HFFc6 (cell line): ENCODE data around the gene TTC4. TPM values are rescaled to one million over a fixed set of nuclear protein-coding genes. Genes with fewer than 3 reads are reported as not detected.

ENCODE experiments used
- DNase-seq: peaks from one replicate; pipeline ENCODE4 v3.0.0-alpha.2; 2018
- H3K27ac Mint-ChIP-seq: 2 replicates; pipeline ENCODE4 v1.8.0; 2020; ENCODE audit warnings: mild to moderate bottlenecking, mixed read lengths
- H3K27me3 Mint-ChIP-seq: 2 replicates; pipeline ENCODE4 v1.8.0; 2021; ENCODE audit warnings: mild to moderate bottlenecking, moderate library complexity, mixed read lengths; ENCODE audit not compliant: insufficient read depth
- H3K36me3 Mint-ChIP-seq: 2 replicates; pipeline ENCODE4 v1.8.0; 2021; ENCODE audit warnings: low read depth, mixed read lengths
- H3K4me1 Mint-ChIP-seq: 2 replicates; pipeline ENCODE4 v1.8.0; 2020; ENCODE audit warnings: low read depth, mixed read lengths
- H3K4me3 Mint-ChIP-seq: 2 replicates; pipeline ENCODE4 v1.8.0; 2020; ENCODE audit warnings: mild to moderate bottlenecking, moderate library complexity, mixed read lengths
- H3K9me3 Mint-ChIP-seq: 2 replicates; pipeline ENCODE4 v1.8.0; 2020; ENCODE audit warnings: mild to moderate bottlenecking, mixed read lengths
- total RNA-seq, 6 experiments: library from RNA; stranded (reverse); fragmentation: NEBNext Ultra II Directional; extraction: Animal tissue kit (Norgen Biotek cat#: 25700); gene quantifications; 2 replicates in 1 of 6; 3 replicates in 5 of 6; pipeline ENCODE4 v1.2.3, GENCODE V29; 2021
- TF ChIP-seq, protein P1 (sequence below): fragments of 200-600 bp; sonication (generic); IDR thresholded peaks from 2 replicates; pipeline ENCODE4 v1.5.0; 2021; ENCODE audit warnings: antibody characterized with exemption, mild to moderate bottlenecking

TTC4 gene
- total RNA-seq, 6 experiments from 2014 or later: 20.1 to 31.5 (median 28.2) TPM

DNA sequence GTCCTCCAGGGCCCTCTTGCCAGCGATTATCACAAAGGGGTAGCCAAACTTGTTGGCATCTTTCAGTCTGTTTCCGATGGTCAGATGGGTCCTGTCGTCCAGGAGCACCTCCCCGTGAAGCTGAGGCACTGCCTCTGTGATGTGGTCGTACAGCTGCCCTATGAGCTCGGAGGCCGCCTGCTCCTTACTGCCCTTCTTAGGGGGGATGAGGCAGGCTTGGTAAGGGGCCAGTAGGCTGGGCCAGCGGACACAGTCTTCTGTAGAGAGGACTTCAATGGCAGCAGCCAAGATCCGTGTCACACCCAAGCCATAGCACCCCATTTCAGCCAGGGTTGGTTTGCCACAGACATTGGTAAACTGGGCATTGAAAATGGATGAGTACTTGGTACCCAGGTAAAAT is 42.2 kb downstream of the TTC4 start:
- peaks cover 1% of the 10 kb centered on the region; the same call in 1 of the 2 replicates for H3K27me3 Mint-ChIP-seq
- H3K4me1 Mint-ChIP-seq: peaks cover 2% of the 10 kb centered on the region
- H3K9me3 Mint-ChIP-seq: no peaks in the 10 kb centered on the region
- no peak for DNase-seq
- no peak overlapping the region for H3K27ac Mint-ChIP-seq
- TF ChIP-seq, protein P1, sequence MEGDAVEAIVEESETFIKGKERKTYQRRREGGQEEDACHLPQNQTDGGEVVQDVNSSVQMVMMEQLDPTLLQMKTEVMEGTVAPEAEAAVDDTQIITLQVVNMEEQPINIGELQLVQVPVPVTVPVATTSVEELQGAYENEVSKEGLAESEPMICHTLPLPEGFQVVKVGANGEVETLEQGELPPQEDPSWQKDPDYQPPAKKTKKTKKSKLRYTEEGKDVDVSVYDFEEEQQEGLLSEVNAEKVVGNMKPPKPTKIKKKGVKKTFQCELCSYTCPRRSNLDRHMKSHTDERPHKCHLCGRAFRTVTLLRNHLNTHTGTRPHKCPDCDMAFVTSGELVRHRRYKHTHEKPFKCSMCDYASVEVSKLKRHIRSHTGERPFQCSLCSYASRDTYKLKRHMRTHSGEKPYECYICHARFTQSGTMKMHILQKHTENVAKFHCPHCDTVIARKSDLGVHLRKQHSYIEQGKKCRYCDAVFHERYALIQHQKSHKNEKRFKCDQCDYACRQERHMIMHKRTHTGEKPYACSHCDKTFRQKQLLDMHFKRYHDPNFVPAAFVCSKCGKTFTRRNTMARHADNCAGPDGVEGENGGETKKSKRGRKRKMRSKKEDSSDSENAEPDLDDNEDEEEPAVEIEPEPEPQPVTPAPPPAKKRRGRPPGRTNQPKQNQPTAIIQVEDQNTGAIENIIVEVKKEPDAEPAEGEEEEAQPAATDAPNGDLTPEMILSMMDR: no peak
- no peak overlapping the region for H3K4me3 Mint-ChIP-seq
- H3K36me3 Mint-ChIP-seq: no peaks in the 10 kb centered on the region

DNA sequence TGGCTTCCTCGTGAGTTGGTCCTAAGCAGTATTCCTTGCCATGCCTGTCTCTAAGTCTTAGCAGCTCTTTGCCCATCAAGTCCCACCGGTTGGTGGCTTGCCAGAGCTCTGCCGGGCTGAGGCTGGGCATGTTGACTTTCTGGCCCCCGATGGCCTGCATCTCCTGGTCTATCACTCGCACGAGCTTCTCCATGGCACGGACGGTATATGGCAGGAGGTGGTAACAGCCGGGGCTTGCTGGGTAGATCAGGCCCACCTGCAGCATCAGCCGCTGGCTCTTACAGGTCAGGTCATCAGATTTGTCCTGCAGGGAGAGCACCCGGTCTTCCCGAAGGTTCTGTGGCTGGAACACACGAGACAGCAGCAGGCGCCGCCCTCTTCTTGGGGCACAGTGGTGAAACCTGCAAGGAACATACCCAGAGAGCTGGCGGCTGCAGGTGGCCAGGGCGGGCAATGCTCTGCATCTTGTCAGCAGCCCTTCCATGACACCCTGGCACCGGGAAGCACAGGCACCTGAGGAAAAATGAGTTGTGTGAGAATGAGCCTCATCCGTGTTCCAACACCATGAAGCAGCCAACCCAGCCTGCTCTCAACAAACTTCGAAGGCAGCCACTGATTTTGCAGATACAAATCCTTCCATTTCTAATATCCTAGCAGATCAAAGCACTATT is 43.2 kb downstream of the TTC4 start:
- H3K4me1 Mint-ChIP-seq: peaks cover 11% of the 10 kb centered on the region
- no peak overlapping the region for H3K4me3 Mint-ChIP-seq
- no peaks in the 10 kb centered on the region for H3K9me3 Mint-ChIP-seq
- H3K27me3 Mint-ChIP-seq: peaks cover 1% of the 10 kb centered on the region; the same call in 1 of the 2 replicates
- TF ChIP-seq, protein P1: no peak
- no peaks in the 10 kb centered on the region for H3K36me3 Mint-ChIP-seq
- no peak for DNase-seq
- H3K27ac Mint-ChIP-seq: no peak overlapping the region

DNA sequence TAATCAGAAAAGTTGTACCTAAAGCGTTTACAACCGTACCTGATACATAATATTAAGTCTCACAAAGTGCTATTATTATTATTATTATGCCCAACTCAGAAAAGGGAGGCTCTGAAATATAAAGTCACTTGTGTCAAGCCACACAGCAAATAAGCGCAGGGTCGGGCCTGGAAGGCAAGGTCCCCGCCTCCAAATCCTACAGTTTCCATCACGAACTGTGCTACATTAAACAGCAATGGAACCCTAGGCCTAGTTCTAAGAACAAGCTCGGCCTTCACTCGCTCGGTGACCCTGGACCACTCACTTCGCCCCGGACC is 48.1 kb downstream of the TTC4 start:
- Mint-ChIP-seq H3K27ac (peak overlapping the region; percentile 92), H3K4me3 (peak overlapping the region; percentile 97), H3K27me3 (peaks cover 8% of the 10 kb centered on the region), H3K9me3 (no peaks in the 10 kb centered on the region), H3K36me3 (no peaks in the 10 kb centered on the region), H3K4me1 (peaks cover 19% of the 10 kb centered on the region)
- no peak for DNase-seq
- TF ChIP-seq, protein P1: no peak

DNA sequence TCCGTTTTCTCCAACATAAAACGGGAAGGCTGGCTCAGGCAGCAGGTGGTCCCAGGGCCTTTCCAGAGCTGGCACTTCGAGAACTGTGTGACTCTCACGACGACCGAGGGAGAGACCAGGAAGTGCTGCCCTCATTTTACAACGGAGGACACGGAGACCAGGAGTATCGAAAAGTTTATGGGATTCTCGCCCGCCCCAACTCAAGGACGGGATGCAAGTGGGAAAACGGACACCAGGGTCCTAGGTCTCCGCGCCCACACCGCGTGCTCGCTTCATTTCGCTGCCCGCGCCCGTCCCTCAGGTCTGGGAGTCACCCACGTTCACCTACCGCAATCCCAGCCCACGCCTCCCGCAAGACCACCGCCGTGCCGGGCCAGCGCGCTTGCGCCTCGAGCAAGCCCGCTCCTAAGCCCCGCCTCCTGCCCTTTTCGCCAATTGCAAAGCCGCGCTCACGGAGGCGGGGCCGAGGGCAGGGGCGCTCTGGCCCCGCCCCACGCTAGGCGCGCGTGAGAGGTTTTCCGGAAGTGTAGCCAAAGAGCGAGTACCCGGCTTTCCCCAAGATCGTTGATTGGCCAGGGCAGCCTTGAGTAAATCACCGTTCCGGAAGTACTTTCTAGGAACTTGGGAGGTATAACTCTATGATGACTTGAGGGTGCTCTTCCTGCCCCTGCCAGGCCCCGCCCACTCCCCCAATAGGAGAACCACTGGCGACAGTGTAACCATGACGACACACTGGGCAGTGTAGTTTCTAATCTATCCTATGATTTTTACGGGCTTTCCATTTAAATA is 48.7 kb downstream of the TTC4 start, which contains the start of gene PARS2:
TSS of gene PARS2 (minus strand) at position 391 of the 789 bp plus-strand sequence. CDS start 5,362 bp downstream, outside the sequence.
- no peaks in the 10 kb centered on the region for H3K36me3 Mint-ChIP-seq
- DNase-seq: peak; percentile 99
- peaks cover 19% of the 10 kb centered on the region for H3K4me1 Mint-ChIP-seq
- peak within 1 kb of the TSS; percentile 97 for H3K4me3 Mint-ChIP-seq
- TF ChIP-seq, protein P1: no peak
- no peaks in the 10 kb centered on the region for H3K9me3 Mint-ChIP-seq
- peaks cover 8% of the 10 kb centered on the region for H3K27me3 Mint-ChIP-seq
- peak within 1 kb of the TSS; percentile 92 for H3K27ac Mint-ChIP-seq

DNA sequence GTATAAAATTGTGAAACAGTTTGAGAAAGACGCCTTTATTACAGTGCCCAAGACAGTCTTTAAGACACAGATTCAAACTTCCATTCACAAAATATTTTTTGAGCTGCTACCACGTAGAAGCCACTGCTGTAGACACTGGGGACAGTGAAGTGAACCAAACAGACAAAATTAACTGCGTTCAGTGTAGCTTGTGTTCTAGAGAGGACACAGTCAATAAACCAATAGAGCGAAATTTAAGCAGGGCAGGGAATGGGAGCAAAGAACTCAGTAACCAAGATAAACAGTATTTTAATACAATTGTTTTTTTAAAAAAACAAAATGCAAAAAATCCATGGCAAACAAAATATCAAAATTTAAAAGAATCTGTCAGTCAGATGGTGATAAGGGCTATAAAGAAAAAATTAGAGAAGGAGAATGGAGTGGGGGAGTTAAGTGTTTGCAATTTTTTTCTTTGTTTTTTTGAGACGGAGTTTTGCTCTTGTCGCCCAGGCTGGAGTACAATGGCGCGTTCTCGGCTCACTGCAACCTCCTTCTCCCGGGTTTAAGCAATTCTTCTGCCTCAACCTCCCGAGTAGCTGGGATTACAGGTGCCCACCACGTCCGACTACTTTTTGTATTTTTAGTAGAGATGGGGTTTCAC is 49.4 kb downstream of the TTC4 start:
- peak overlapping the region; percentile 71 for H3K27ac Mint-ChIP-seq
- peaks cover 19% of the 10 kb centered on the region for H3K4me1 Mint-ChIP-seq
- H3K36me3 Mint-ChIP-seq: no peaks in the 10 kb centered on the region
- no peaks in the 10 kb centered on the region for H3K9me3 Mint-ChIP-seq
- peaks cover 8% of the 10 kb centered on the region for H3K27me3 Mint-ChIP-seq
- H3K4me3 Mint-ChIP-seq: peak overlapping the region; percentile 97
- TF ChIP-seq, protein P1: no peak
- DNase-seq: no peak
